ENCODE measurements around the gene EYS. TPM values are rescaled to one million over a fixed set of nuclear protein-coding genes. Genes with fewer than 3 reads are reported as not detected.

The EYS gene
- total RNA-seq, 1 experiment from 2014 or later = not detected

DNA sequence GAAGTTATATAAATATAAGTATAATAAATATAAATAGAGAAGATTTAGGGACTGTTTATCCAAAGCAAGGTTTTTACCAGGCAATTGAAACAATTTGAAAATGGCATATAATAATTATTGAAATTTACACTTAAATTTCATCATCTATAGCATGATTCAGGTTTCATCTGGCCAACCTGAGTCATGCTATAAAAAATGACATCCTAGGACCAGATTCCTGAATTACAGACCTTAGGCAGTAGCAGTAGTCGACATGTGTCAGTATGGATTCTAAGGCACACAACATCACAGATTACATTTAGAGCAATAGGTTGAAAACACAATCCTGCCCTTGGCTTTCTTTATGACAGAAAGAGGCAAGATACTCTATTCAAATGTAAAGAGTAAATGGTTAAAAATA lies 1479.2 kb downstream of the EYS start:
- Histone ChIP-seq H3K56ac (ENCODE audit: insufficient read length, low read depth, low read length) (no peak overlapping the region), H3T11ph (ENCODE audit: low read length) (no peak overlapping the region), H3K23ac (ENCODE audit: insufficient read length, low read depth, low read length) (no peak overlapping the region), H4K20me1 (ENCODE audit: control insufficient read depth, insufficient read depth, insufficient read length) (no peaks in the 10 kb centered on the region), H4K91ac (ENCODE audit: insufficient read length, low read depth, low read length) (no peak overlapping the region), H2BK12ac (ENCODE audit: insufficient read length, low read depth, low read length) (no peak overlapping the region), H3K27ac (ENCODE audit: insufficient read length, low read depth, low read length) (no peak overlapping the region), H2BK5ac (ENCODE audit: insufficient read length, low read length) (no peak overlapping the region), H3K4ac (ENCODE audit: low read depth, low read length) (no peak overlapping the region), H2AK5ac (ENCODE audit: insufficient read length, low read length) (no peak overlapping the region), H3K9ac (ENCODE audit: extremely low read depth, insufficient read length, low read length) (no peak overlapping the region), H2AFZ (ENCODE audit: low read length) (no peak overlapping the region), H2BK20ac (ENCODE audit: low read depth, low read length, poor library complexity, severe bottlenecking) (no peak overlapping the region), H3K23me2 (ENCODE audit: insufficient read length, low read depth, low read length, poor library complexity, severe bottlenecking) (no peaks in the 10 kb centered on the region), H4K8ac (replicated peaks; ENCODE audit: insufficient read length, low read depth, low read length) (no peak overlapping the region), H2BK120ac (ENCODE audit: low read depth, low read length, poor library complexity, severe bottlenecking) (no peak overlapping the region), H3K4me2 (ENCODE audit: insufficient read depth, insufficient read length, low read length) (no peak overlapping the region), H3K9me3 (ENCODE audit: control insufficient read depth, low read depth, low read length) (no peaks in the 10 kb centered on the region), H3K79me2 (ENCODE audit: insufficient read depth, low read length) (no peaks in the 10 kb centered on the region), H4K5ac (ENCODE audit: insufficient read length, low read depth, low read length) (no peak overlapping the region), H3K14ac (ENCODE audit: insufficient read depth, low read length) (no peak overlapping the region), H3K18ac (ENCODE audit: insufficient read length, low read depth, low read length) (no peak overlapping the region), H3K4me1 (ENCODE audit: insufficient read depth, low read length) (no peaks in the 10 kb centered on the region), H3K27me3 (ENCODE audit: insufficient read depth, low read length) (no peaks in the 10 kb centered on the region), H2BK15ac (ENCODE audit: low read depth, low read length) (no peak overlapping the region), H3K79me1 (ENCODE audit: insufficient read depth, low read depth, low read length, poor library complexity, severe bottlenecking) (no peaks in the 10 kb centered on the region)
- Mint-ChIP-seq H3K4me1 (no peaks in the 10 kb centered on the region), H3K27ac (no peak overlapping the region), H3K27me3 (ENCODE audit: low read depth) (no peaks in the 10 kb centered on the region), H3K36me3 (ENCODE audit: insufficient read depth in 1 of 3, low read depth in 3 of 3) (no peaks in the 10 kb centered on the region), H3K9me3 (no peaks in the 10 kb centered on the region), H3K4me3 (no peak overlapping the region)
- WGBS (ENCODE audit: extremely low coverage, insufficient read length, low lambda C conversion rate) = no CpG with 5 or more reads among the region's 1 CpG
- no peak for DNase-seq
- TF ChIP-seq CTCF (conservative IDR thresholded peaks at IDR 0.05) = no peak
